ENCODE results near the gene ZBTB8A. TPM values are rescaled to one million over a fixed set of nuclear protein-coding genes. Genes with fewer than 3 reads are reported as not detected.

Gene ZBTB8A
- polyA plus RNA-seq, 3 donors, result 0.08 TPM; not detected in 2

DNA sequence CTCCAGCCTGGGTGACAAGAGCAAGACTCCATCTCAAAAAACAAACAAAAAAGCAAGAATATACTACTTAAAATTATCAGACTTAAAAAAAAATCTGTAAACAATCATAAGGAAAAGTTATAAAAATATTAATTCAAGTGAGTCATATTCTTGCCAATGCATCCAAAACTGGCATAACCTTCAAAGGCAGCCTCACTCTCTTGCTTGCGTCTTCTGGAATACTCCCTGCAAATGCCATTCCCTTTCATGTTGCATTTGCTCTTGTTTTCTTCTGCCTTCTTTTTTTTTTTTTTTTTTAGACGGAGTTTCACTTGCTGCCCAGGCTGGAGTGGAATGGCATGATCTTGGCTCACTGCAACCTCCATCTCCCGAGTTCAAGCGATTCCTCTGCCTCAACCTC is 32.2 kb upstream of the ZBTB8A start:
- H3K27me3 Mint-ChIP-seq (ENCODE audit: low read depth in 3 of 3), result peaks cover 0 to 6% (median 4%) of the 10 kb centered on the region in 3 donors

GRCh38 chr1:32508761-32509160 is 30.5 kb upstream of the ZBTB8A start:
- Histone ChIP-seq H3K9ac (ENCODE audit: insufficient read depth, low read length, poor library complexity, severe bottlenecking) (no peak overlapping the region), H3K27me3 (ENCODE audit: control insufficient read depth in 2 of 2, insufficient read depth in 2 of 2, low read length in 2 of 2) (no peaks in the 10 kb centered on the region), H3K4me3 (replicated peaks in 1 of 3; ENCODE audit: low read depth in 2 of 3, low read length in 3 of 3) (no peak overlapping the region), H3K9me3 (replicated peaks in 1 of 2; ENCODE audit: control insufficient read depth in 1 of 2, insufficient read depth in 1 of 2, low read length in 2 of 2) (peaks cover 0 to 3% of the 10 kb centered on the region in 2 donors), H2AFZ (ENCODE audit: insufficient read depth, low read depth, low read length, poor library complexity, severe bottlenecking) (no peak overlapping the region), H3K79me2 (ENCODE audit: insufficient read depth, low read length) (no peaks in the 10 kb centered on the region), H3K4me1 (ENCODE audit: control insufficient read depth in 1 of 2, insufficient read depth in 2 of 2, low read length in 2 of 2) (no peaks in the 10 kb centered on the region), H4K20me1 (ENCODE audit: insufficient read depth, low read length) (no peaks in the 10 kb centered on the region), H3K36me3 (replicated peaks in 1 of 2; ENCODE audit: control insufficient read depth in 1 of 2, insufficient read depth in 2 of 2, low read length in 2 of 2) (no peaks in the 10 kb centered on the region), H3K27ac (ENCODE audit: low read depth in 1 of 2, low read length in 2 of 2) (no peak overlapping the region), H3K4me2 (replicated peaks; ENCODE audit: extremely low read depth, low read length, poor library complexity, severe bottlenecking) (no peak overlapping the region)
- no peaks in the 10 kb centered on the region for H3K4me1 Mint-ChIP-seq
- H3K4me3 Mint-ChIP-seq, result no peak overlapping the region
- H3K36me3 Mint-ChIP-seq, result no peaks in the 10 kb centered on the region
- TF ChIP-seq, protein P1, sequence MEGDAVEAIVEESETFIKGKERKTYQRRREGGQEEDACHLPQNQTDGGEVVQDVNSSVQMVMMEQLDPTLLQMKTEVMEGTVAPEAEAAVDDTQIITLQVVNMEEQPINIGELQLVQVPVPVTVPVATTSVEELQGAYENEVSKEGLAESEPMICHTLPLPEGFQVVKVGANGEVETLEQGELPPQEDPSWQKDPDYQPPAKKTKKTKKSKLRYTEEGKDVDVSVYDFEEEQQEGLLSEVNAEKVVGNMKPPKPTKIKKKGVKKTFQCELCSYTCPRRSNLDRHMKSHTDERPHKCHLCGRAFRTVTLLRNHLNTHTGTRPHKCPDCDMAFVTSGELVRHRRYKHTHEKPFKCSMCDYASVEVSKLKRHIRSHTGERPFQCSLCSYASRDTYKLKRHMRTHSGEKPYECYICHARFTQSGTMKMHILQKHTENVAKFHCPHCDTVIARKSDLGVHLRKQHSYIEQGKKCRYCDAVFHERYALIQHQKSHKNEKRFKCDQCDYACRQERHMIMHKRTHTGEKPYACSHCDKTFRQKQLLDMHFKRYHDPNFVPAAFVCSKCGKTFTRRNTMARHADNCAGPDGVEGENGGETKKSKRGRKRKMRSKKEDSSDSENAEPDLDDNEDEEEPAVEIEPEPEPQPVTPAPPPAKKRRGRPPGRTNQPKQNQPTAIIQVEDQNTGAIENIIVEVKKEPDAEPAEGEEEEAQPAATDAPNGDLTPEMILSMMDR (IDR thresholded peaks at IDR 0.05), result no peak
- no peak for DNase-seq
- WGBS (ENCODE audit: insufficient coverage), result 67% methylated on average over 1 of the region's 5 CpGs
- H3K27ac Mint-ChIP-seq, result peak overlapping the region in 1 of 7 donors; percentile 1
- H3K9me3 Mint-ChIP-seq, result peaks cover 2 to 8% (median 5%) of the 10 kb centered on the region in 7 donors
- peaks cover 0 to 6% (median 5%) of the 10 kb centered on the region in 3 donors for H3K27me3 Mint-ChIP-seq (ENCODE audit: low read depth in 3 of 3)
- intact Hi-C loops (cut with micrococcal nuclease), result no loop called here

More for the DNA sequence above, 32.2 kb upstream of the ZBTB8A start:
- Histone ChIP-seq H3K9me3 (replicated peaks in 1 of 2; ENCODE audit: control insufficient read depth in 1 of 2, insufficient read depth in 1 of 2, low read length in 2 of 2) (peaks cover 0 to 3% of the 10 kb centered on the region in 2 donors), H3K4me3 (replicated peaks in 1 of 3; ENCODE audit: low read depth in 2 of 3, low read length in 3 of 3) (no peak overlapping the region), H3K27ac (ENCODE audit: low read depth in 1 of 2, low read length in 2 of 2) (no peak overlapping the region), H3K9ac (ENCODE audit: insufficient read depth, low read length, poor library complexity, severe bottlenecking) (no peak overlapping the region), H3K79me2 (ENCODE audit: insufficient read depth, low read length) (no peaks in the 10 kb centered on the region), H3K27me3 (ENCODE audit: control insufficient read depth in 2 of 2, insufficient read depth in 2 of 2, low read length in 2 of 2) (no peaks in the 10 kb centered on the region), H3K36me3 (replicated peaks in 1 of 2; ENCODE audit: control insufficient read depth in 1 of 2, insufficient read depth in 2 of 2, low read length in 2 of 2) (no peaks in the 10 kb centered on the region), H3K4me1 (ENCODE audit: control insufficient read depth in 1 of 2, insufficient read depth in 2 of 2, low read length in 2 of 2) (no peaks in the 10 kb centered on the region), H4K20me1 (ENCODE audit: insufficient read depth, low read length) (no peaks in the 10 kb centered on the region), H2AFZ (ENCODE audit: insufficient read depth, low read depth, low read length, poor library complexity, severe bottlenecking) (no peak overlapping the region), H3K4me2 (replicated peaks; ENCODE audit: extremely low read depth, low read length, poor library complexity, severe bottlenecking) (no peak overlapping the region)
- Mint-ChIP-seq H3K4me1 (no peaks in the 10 kb centered on the region), H3K9me3 (peaks cover 2 to 8% (median 5%) of the 10 kb centered on the region in 7 donors), H3K4me3 (no peak overlapping the region), H3K27ac (no peak overlapping the region), H3K36me3 (no peaks in the 10 kb centered on the region)
- 100% methylated on average over 1 of the region's 4 CpGs for WGBS (ENCODE audit: insufficient coverage)
- TF ChIP-seq, protein P1 (IDR thresholded peaks at IDR 0.05), result no peak
- intact Hi-C loops (cut with micrococcal nuclease), result no loop called here
- DNase-seq, result no peak
